K562 (cell line): ENCODE data around the gene TERT. TPM values are rescaled to one million over a fixed set of nuclear protein-coding genes. Genes with fewer than 3 reads are reported as not detected.

Experiments
- ATAC-seq: fragments of 200-7000 bp; cut with Tn5 transposase; 3 replicates; pipeline ENCODE4 v1.9.1; 2020; ENCODE audit warnings: moderate library complexity
- BruUV-seq: library from RNA; stranded (reverse); fragments of 400-500 nt; replicated peaks from 2 replicates; lab custom pipeline; 2021; lab: Mats Ljungman, UMichigan
- CTCF ChIA-PET: fragments of 300-600 bp; formaldehyde crosslinking; extraction: SDS; loops from one replicate; lab custom pipeline; 2021; ENCODE audit warnings: low intra/inter-chr PET ratio; lab: Yijun Ruan, JAX
- POLR2A ChIA-PET: fragments of 300-600, 350-650 bp; sonication (Branson Sonifier 250); formaldehyde crosslinking; extraction: SDS; loops from one replicate; lab custom pipeline; 2021; ENCODE audit warnings: antibody characterized with exemption, inconsistent platforms; lab: Yijun Ruan, JAX
- DNase-seq, 4 experiments: peaks; one replicate each; pipeline versions ENCODE4 v3.0.0 to v3.0.0-alpha.2; 2011 to 2018; ENCODE audit warnings: low spot score in 3 of 4, mixed read lengths in 3 of 4; ENCODE audit errors: extremely low read depth in 1 of 4
- FAIRE-seq: peaks from 2 replicates; lab custom pipeline; 2011; peaks lifted over from hg19 to GRCh38; lab: Jason Lieb, UNC
- H2AFZ ChIP-seq: 2 replicates; pipeline ENCODE4 v1.6.0; 2011; ENCODE audit warnings: low read depth, low read length, control low read depth, inconsistent platforms
- H3K27ac ChIP-seq: fragments of 200-600 bp; 3 replicates; pipeline ENCODE4 v1.8.0; 2011; ENCODE audit warnings: low read depth, mild to moderate bottlenecking, control low read depth, inconsistent platforms, low read length, moderate library complexity, mixed read lengths; ENCODE audit errors: extremely low read depth
- H3K27me3 ChIP-seq, 2 experiments: fragments of 300-600 bp in 1 of 2; 2 replicates in 1 of 2; 3 replicates in 1 of 2; pipeline versions ENCODE4 v1.6.0 to v1.8.0; 2011; ENCODE audit warnings: inconsistent platforms in 2 of 2, low read length in 2 of 2, mild to moderate bottlenecking in 1 of 2, mixed read lengths in 1 of 2, moderate library complexity in 1 of 2; ENCODE audit not compliant: control insufficient read depth in 2 of 2, insufficient read depth in 2 of 2
- H3K36me3 ChIP-seq: fragments of 300-600 bp; 3 replicates; pipeline ENCODE4 v1.8.0; 2011; ENCODE audit warnings: mild to moderate bottlenecking, low read length, inconsistent platforms; ENCODE audit not compliant: control insufficient read depth, insufficient read depth
- H3K4me1 ChIP-seq, 2 experiments: fragments of 200-600 bp in 1 of 2; replicated peaks in 1 of 2; 2 replicates in 1 of 2; 3 replicates in 1 of 2; pipeline versions ENCODE4 v1.5.1 to v1.8.0; 2011; ENCODE audit warnings: inconsistent platforms in 2 of 2, low read length in 2 of 2, mild to moderate bottlenecking in 1 of 2, mixed read lengths in 1 of 2, moderate library complexity in 1 of 2; ENCODE audit not compliant: control insufficient read depth in 2 of 2, insufficient read depth in 2 of 2
- H3K4me2 ChIP-seq: 2 replicates; pipeline ENCODE4 v1.6.1; 2011; ENCODE audit warnings: low read length, control low read depth, inconsistent platforms, mixed read lengths; ENCODE audit not compliant: insufficient read depth
- H3K4me3 ChIP-seq: fragments of 200-600 bp; sonication (generic), shearing (Covaris generic); 2 replicates; pipeline ENCODE4 v1.5.1; 2016; ENCODE audit warnings: control low read depth, inconsistent platforms
- H3K79me2 ChIP-seq: fragments of 200-600 bp; 3 replicates; pipeline ENCODE4 v1.8.0; 2011; ENCODE audit warnings: low read length, inconsistent platforms; ENCODE audit not compliant: control insufficient read depth, insufficient read depth
- H3K9ac ChIP-seq, 2 experiments: 2 replicates each; pipeline versions ENCODE4 v1.6.0 to v1.6.1; 2011; ENCODE audit warnings: low read depth in 2 of 2, low read length in 2 of 2, control low read depth in 1 of 2, inconsistent platforms in 1 of 2, mild to moderate bottlenecking in 1 of 2, mixed read lengths in 1 of 2; ENCODE audit not compliant: insufficient read depth in 1 of 2
- H3K9me1 ChIP-seq: one replicate; pipeline ENCODE4 v1.6.0; 2011; ENCODE audit warnings: inconsistent platforms, mild to moderate bottlenecking, low read length, moderate library complexity; ENCODE audit not compliant: control insufficient read depth, insufficient read depth
- H3K9me3 ChIP-seq: replicated peaks from 2 replicates; pipeline ENCODE4 v1.5.1; 2011; ENCODE audit warnings: low read depth, low read length, inconsistent platforms; ENCODE audit not compliant: control insufficient read depth, insufficient read depth
- H4K20me1 ChIP-seq: replicated peaks from 2 replicates; pipeline ENCODE4 v1.6.1; 2011; ENCODE audit warnings: low read length, inconsistent platforms, mixed read lengths; ENCODE audit not compliant: control insufficient read depth, insufficient read depth
- ARID2 ChIP-seq: fragments of 450-650 bp; IDR thresholded peaks from 2 replicates; pipeline ENCODE4 v1.6.1; 2017; ENCODE audit warnings: antibody characterized with exemption, mild to moderate bottlenecking
- ETV6 ChIP-seq, 3 experiments: fragments of 150-350 bp in 1 of 3; sonication (generic) in 1 of 3; formaldehyde crosslinking in 1 of 3; IDR thresholded peaks; 2 replicates each; pipeline versions ENCODE4 v1.6.1 to v1.8.0; 2014 to 2022; ENCODE audit warnings: borderline replicate concordance in 2 of 3, low read depth in 2 of 3, antibody characterized with exemption in 1 of 3, low read length in 1 of 3, mild to moderate bottlenecking in 1 of 3, missing genetic modification reagents in 1 of 3
- NFYB ChIP-seq: IDR thresholded peaks from 2 replicates; pipeline ENCODE4 v1.6.1; 2011; ENCODE audit warnings: mild to moderate bottlenecking, moderate library complexity; ENCODE audit not compliant: insufficient read length; ENCODE audit errors: extremely low read depth
- NR2F6 ChIP-seq: fragments of 450-650 bp; formaldehyde crosslinking; IDR thresholded peaks from 2 replicates; pipeline ENCODE4 v1.4.0; 2020; ENCODE audit warnings: mild to moderate bottlenecking
- SAP30 ChIP-seq: fragments of 200-600 bp; sonication (generic); IDR thresholded peaks from 2 replicates; pipeline ENCODE4 v1.6.1; 2012; ENCODE audit warnings: borderline replicate concordance, low read depth, mild to moderate bottlenecking, moderate library complexity, low read length, control low read depth, inconsistent platforms; ENCODE audit not compliant: insufficient read depth, poor library complexity, severe bottlenecking
- ZBTB7A ChIP-seq: IDR thresholded peaks from 2 replicates; pipeline ENCODE4 v1.6.1; 2011; ENCODE audit warnings: low read depth, mild to moderate bottlenecking, low read length, moderate library complexity, borderline replicate concordance; ENCODE audit not compliant: control insufficient read depth
- ZNF263 ChIP-seq: sonication (generic); formaldehyde crosslinking; IDR thresholded peaks from 2 replicates; pipeline ENCODE4 v1.8.0; 2022; ENCODE audit warnings: mild to moderate bottlenecking, missing genetic modification reagents, borderline replicate concordance
- ZNF282 ChIP-seq: sonication (generic); formaldehyde crosslinking; IDR thresholded peaks from 2 replicates; pipeline ENCODE4 v1.8.1; 2023; ENCODE audit warnings: missing genetic modification reagents
- ZNF41 ChIP-seq: fragments of 250-450 bp; sonication (Bioruptor Pico); conservative IDR thresholded peaks from 2 replicates; pipeline ENCODE4 v1.4.0; 2020; ENCODE audit warnings: mild to moderate bottlenecking
- ZNF778 ChIP-seq: fragments of 450-650 bp; formaldehyde crosslinking; IDR thresholded peaks from 2 replicates; pipeline ENCODE4 v1.4.0; 2020; ENCODE audit warnings: mild to moderate bottlenecking, moderate library complexity
- WGBS: fragments of 100-300 bp; shearing (Covaris generic); methylation state at CpG from one replicate; pipeline ENCODE4 v1.1.6; 2016; ENCODE audit warnings: low coverage, mixed read lengths; ENCODE audit not compliant: insufficient coverage; ENCODE audit errors: missing lambda C conversion rate; 5-methylcytosine and 5-hydroxymethylcytosine counted together
- in situ Hi-C: fragments of 300-500 bp; cut with MboI; formaldehyde crosslinking; loops from 4 replicates; pipeline ENCODE4 v1.15.0; 2018; ENCODE audit warnings: inconsistent platforms, mixed read lengths
- intact Hi-C: fragments of 100-400 bp; cut with micrococcal nuclease; formaldehyde crosslinking; loops from 2 replicates; pipeline ENCODE4 v1.14.2; 2022
- polyA plus RNA-seq, 8 experiments: library from polyadenylated mRNA; depleted of rRNA in 4 of 8; stranded (reverse) in 5 of 8; unstranded in 3 of 8; fragments of >200 nt; fragmentation: Nextera tagmentation in 2 of 8; fragmentation: Illumina TruSeq in 1 of 8; extraction: Ambion mirVana in 2 of 8; extraction: Trizol in 1 of 8; gene quantifications; 2 replicates each; pipeline versions ENCODE4 v1.2.1 to v1.2.3, GENCODE V29; 2011 to 2014; ENCODE audit warnings: inconsistent platforms in 1 of 8, missing spikeins in 1 of 8
- total RNA-seq, 7 experiments: library from RNA; depleted of rRNA in 6 of 7; stranded (reverse); fragments of >200 nt in 6 of 7; fragmentation: Illumina TruSeq in 2 of 7; extraction: Trizol in 2 of 7; gene quantifications; 2 replicates each; pipeline versions ENCODE4 v1.2.1 to v1.2.3, GENCODE V29; 2011 to 2021; ENCODE audit warnings: low replicate concordance in 1 of 7

The TERT gene
- total and polyA plus RNA-seq, 9 of the 15 experiments (the other 6 are each of a cell fraction or from before 2014, with no cell fraction given), result 0.08 to 4.5 (median 0.98) TPM; not detected in 1

DNA sequence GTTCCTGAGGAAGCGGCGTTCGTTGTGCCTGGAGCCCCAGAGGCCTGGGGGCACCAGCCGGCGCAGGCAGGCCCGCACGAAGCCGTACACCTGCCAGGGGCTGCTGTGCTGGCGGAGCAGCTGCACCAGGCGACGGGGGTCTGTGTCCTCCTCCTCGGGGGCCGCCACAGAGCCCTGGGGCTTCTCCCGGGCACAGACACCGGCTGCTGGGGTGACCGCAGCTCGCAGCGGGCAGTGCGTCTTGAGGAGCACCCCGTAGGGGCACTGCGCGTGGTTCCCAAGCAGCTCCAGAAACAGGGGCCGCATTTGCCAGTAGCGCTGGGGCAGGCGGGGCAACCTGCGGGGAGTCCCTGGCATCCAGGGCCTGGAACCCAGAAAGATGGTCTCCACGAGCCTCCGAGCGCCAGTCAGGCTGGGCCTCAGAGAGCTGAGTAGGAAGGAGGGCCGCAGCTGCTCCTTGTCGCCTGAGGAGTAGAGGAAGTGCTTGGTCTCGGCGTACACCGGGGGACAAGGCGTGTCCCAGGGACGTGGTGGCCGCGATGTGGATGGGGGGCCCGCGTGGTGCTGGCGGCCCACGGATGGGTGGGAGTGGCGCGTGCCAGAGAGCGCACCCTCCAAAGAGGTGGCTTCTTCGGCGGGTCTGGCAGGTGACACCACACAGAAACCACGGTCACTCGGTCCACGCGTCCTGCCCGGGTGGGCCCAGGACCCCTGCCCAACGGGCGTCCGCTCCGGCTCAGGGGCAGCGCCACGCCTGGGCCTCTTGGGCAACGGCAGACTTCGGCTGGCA is 1.3 kb downstream of the TERT start:
- TF ChIP-seq ETV6 (IDR thresholded peaks at IDR 0.05; ENCODE audit: borderline replicate concordance in 1 of 2, low read depth in 2 of 2, low read length in 1 of 2) (no peak), ETV6 (CRISPR knock-in tag; IDR thresholded peaks at IDR 0.05; ENCODE audit: borderline replicate concordance) (no peak), SAP30 (no peak), NFYB (no peak), ZNF41 (no peak), ZNF778 (CRISPR knock-in tag) (no peak), ZNF282 (CRISPR knock-in tag) (no peak), NR2F6 (CRISPR knock-in tag) (no peak), ZBTB7A (no peak; the same call in 1 of the 2 replicates), ZNF263 (CRISPR knock-in tag) (no peak), ARID2 (no peak)
- Histone ChIP-seq H3K4me2 (no peak overlapping the region), H3K9ac (no peak overlapping the region; a peak in 1 of 4 replicates), H4K20me1 (peaks cover 8% of the 10 kb centered on the region; the same call in 1 of the 2 replicates), H3K9me1 (no peaks in the 10 kb centered on the region), H3K36me3 (no peaks in the 10 kb centered on the region), H3K4me3 (no peak overlapping the region), H2AFZ (no peak overlapping the region), H3K27ac (no peak overlapping the region), H3K27me3 (peaks cover 18 to 53% of the 10 kb centered on the region in 2 experiments), H3K4me1 (peaks cover 0 to 59% of the 10 kb centered on the region in 2 experiments; a peak in 2 of 5 replicates), H3K79me2 (no peaks in the 10 kb centered on the region), H3K9me3 (no peaks in the 10 kb centered on the region)
- POLR2A ChIA-PET, result interaction anchor here (1.0 to 1.2 kb wide), 2 partner anchors 17 to 22 kb away, joined by 3 to 5 read pairs; no protein-coding TSS in a partner anchor
- in situ Hi-C loops (no loop called here), intact Hi-C loops (no loop called here)
- WGBS, result 69% methylated on average over 47 of the region's 60 CpGs
- DNase-seq, result no peak
- CTCF ChIA-PET, result no interaction called here
- BruUV-seq, result no TSS peak
- FAIRE-seq, result no peak
- no peak for ATAC-seq
